Mesenchymal stem cell (in vitro differentiated cells and primary cell): Measurements from ENCODE around the gene DNAJB6.

Source experiments
- DNase-seq: peaks from one replicate; pipeline ENCODE4 v3.0.0-alpha.2; 2013
- H2AFZ ChIP-seq: one replicate; pipeline ENCODE4 v1.6.1; 2013; ENCODE audit warnings: low read depth, mild to moderate bottlenecking, control low read depth, inconsistent platforms, low read length, moderate library complexity
- H2AK5ac ChIP-seq: 2 replicates; pipeline ENCODE4 v1.6.1; 2013; ENCODE audit warnings: low read length, moderate library complexity, mild to moderate bottlenecking, inconsistent platforms; ENCODE audit not compliant: severe bottlenecking
- H2BK120ac ChIP-seq: one replicate; pipeline ENCODE4 v1.6.1; 2013; ENCODE audit warnings: low read depth, mild to moderate bottlenecking, inconsistent platforms, low read length, moderate library complexity
- H2BK12ac ChIP-seq, 2 experiments: one replicate each; pipeline ENCODE4 v1.6.1; 2013; ENCODE audit warnings: inconsistent platforms in 2 of 2, low read length in 2 of 2, mild to moderate bottlenecking in 2 of 2, moderate library complexity in 2 of 2, control low read depth in 1 of 2
- H2BK15ac ChIP-seq: one replicate; pipeline ENCODE4 v1.6.1; 2013; ENCODE audit warnings: mild to moderate bottlenecking, low read depth, inconsistent platforms; ENCODE audit not compliant: poor library complexity, severe bottlenecking
- H2BK5ac ChIP-seq: 2 replicates; pipeline ENCODE4 v1.6.1; 2013; ENCODE audit warnings: low read depth, mild to moderate bottlenecking, low read length, control low read depth, inconsistent platforms; ENCODE audit not compliant: poor library complexity, severe bottlenecking
- H3K14ac ChIP-seq, 2 experiments: one replicate each; pipeline ENCODE4 v1.6.1; 2013; ENCODE audit warnings: inconsistent platforms in 2 of 2, low read length in 2 of 2, control low read depth in 1 of 2, mild to moderate bottlenecking in 1 of 2, moderate library complexity in 1 of 2
- H3K18ac ChIP-seq, 2 experiments: one replicate each; pipeline ENCODE4 v1.6.1; 2013; ENCODE audit warnings: inconsistent platforms in 2 of 2, low read length in 2 of 2, control low read depth in 1 of 2, low read depth in 1 of 2, mild to moderate bottlenecking in 1 of 2
- H3K23ac ChIP-seq, 2 experiments: one replicate each; pipeline ENCODE4 v1.6.1; 2013; ENCODE audit warnings: inconsistent platforms in 2 of 2, low read length in 2 of 2, mild to moderate bottlenecking in 2 of 2, moderate library complexity in 2 of 2, control low read depth in 1 of 2
- H3K27ac ChIP-seq: 2 replicates; pipeline ENCODE4 v1.5.1; 2013; ENCODE audit warnings: mild to moderate bottlenecking, moderate library complexity, low read length, control low read depth, inconsistent platforms; ENCODE audit not compliant: poor library complexity, severe bottlenecking
- H3K27me3 ChIP-seq, 2 experiments: 2 replicates each; pipeline versions ENCODE4 v1.6.1 to v1.7.0; 2013; ENCODE audit warnings: low read length in 2 of 2, mild to moderate bottlenecking in 2 of 2, moderate library complexity in 2 of 2, control low read depth in 1 of 2, inconsistent platforms in 1 of 2; ENCODE audit not compliant: control insufficient read depth in 1 of 2, insufficient read depth in 1 of 2
- H3K36me3 ChIP-seq, 2 experiments: 2 replicates each; pipeline versions ENCODE4 v1.6.1 to v1.7.0; 2013; ENCODE audit warnings: low read length in 2 of 2, control low read depth in 1 of 2, inconsistent platforms in 1 of 2, low read depth in 1 of 2, mild to moderate bottlenecking in 1 of 2; ENCODE audit not compliant: insufficient read depth in 2 of 2, control insufficient read depth in 1 of 2
- H3K4ac ChIP-seq, 2 experiments: one replicate each; pipeline ENCODE4 v1.6.1; 2013; ENCODE audit warnings: inconsistent platforms in 2 of 2, low read length in 2 of 2, mild to moderate bottlenecking in 2 of 2, moderate library complexity in 2 of 2, control low read depth in 1 of 2, low read depth in 1 of 2
- H3K4me1 ChIP-seq: 2 replicates; pipeline ENCODE4 v1.6.1; 2013; ENCODE audit warnings: low read depth, low read length, control low read depth; ENCODE audit not compliant: control insufficient read depth, insufficient read depth
- H3K4me2 ChIP-seq: 2 replicates; pipeline ENCODE4 v1.6.1; 2013; ENCODE audit warnings: low read length, mild to moderate bottlenecking, inconsistent platforms; ENCODE audit not compliant: poor library complexity, severe bottlenecking
- H3K4me3 ChIP-seq, 2 experiments: 2 replicates each; pipeline versions ENCODE4 v1.5.1 to v1.7.0; 2013; ENCODE audit warnings: low read length in 2 of 2, mild to moderate bottlenecking in 2 of 2, control low read depth in 1 of 2, low read depth in 1 of 2; ENCODE audit not compliant: insufficient read depth in 1 of 2
- H3K79me1 ChIP-seq: replicated peaks from 2 replicates; pipeline ENCODE4 v1.6.1; 2013; ENCODE audit warnings: mild to moderate bottlenecking, control low read depth, low read length, inconsistent platforms; ENCODE audit not compliant: poor library complexity, severe bottlenecking
- H3K9ac ChIP-seq: 2 replicates; pipeline ENCODE4 v1.7.0; 2013; ENCODE audit warnings: mild to moderate bottlenecking, low read length, moderate library complexity
- H3K9me3 ChIP-seq: 2 replicates; pipeline ENCODE4 v1.7.0; 2013; ENCODE audit warnings: mild to moderate bottlenecking, low read length; ENCODE audit not compliant: control insufficient read depth
- H4K8ac ChIP-seq: one replicate; pipeline ENCODE4 v1.6.1; 2013; ENCODE audit warnings: inconsistent platforms, mild to moderate bottlenecking, low read length, moderate library complexity
- H4K91ac ChIP-seq: one replicate; pipeline ENCODE4 v1.6.1; 2013; ENCODE audit warnings: mild to moderate bottlenecking, low read length, inconsistent platforms
- WGBS: methylation state at CpG from one replicate; pipeline ENCODE4 v1.1.7; 2013; ENCODE audit warnings: mixed read lengths; 5-methylcytosine and 5-hydroxymethylcytosine counted together

Gene DNAJB6

DNA sequence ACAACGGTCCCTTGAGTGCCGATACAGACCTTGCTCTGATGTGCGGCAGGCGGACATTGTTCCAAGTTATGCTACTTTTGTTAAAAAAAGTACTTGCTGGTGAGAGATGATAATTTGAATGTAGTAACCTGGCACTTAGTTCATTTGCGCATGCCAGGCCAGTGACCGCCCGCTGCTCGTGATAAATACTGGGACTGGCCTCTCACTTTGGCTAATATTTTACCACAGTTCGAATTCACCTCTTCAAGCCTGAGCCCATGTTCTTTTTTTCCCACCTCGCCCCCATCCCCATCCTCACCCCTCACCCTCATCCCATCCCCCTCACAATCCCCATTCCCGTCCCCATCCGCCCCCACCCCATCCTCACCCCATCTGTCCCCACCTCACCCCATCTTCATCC, 126.4 kb downstream of the DNAJB6 start:
- no peak overlapping the region for H3K4me2 ChIP-seq
- H4K91ac ChIP-seq = no peak overlapping the region
- H2BK15ac ChIP-seq = no peak overlapping the region
- H3K27ac ChIP-seq = no peak overlapping the region
- H3K4me1 ChIP-seq = no peaks in the 10 kb centered on the region
- H3K9ac ChIP-seq = no peak overlapping the region
- no peak overlapping the region for H3K4ac ChIP-seq
- H3K23ac ChIP-seq = no peak overlapping the region
- no peaks in the 10 kb centered on the region for H3K9me3 ChIP-seq
- no peak overlapping the region for H4K8ac ChIP-seq
- H2BK12ac ChIP-seq = no peak overlapping the region
- H3K18ac ChIP-seq = no peak overlapping the region
- H2AK5ac ChIP-seq = no peak overlapping the region
- no peak overlapping the region for H3K14ac ChIP-seq
- H3K79me1 ChIP-seq = no peaks in the 10 kb centered on the region
- peaks cover 4 to 36% of the 10 kb centered on the region in 2 experiments for H3K27me3 ChIP-seq
- no peak overlapping the region for H2BK120ac ChIP-seq
- H2AFZ ChIP-seq = no peak overlapping the region
- WGBS = 79% methylated on average over 12 of the region's 12 CpGs
- no peaks in the 10 kb centered on the region for H3K36me3 ChIP-seq
- DNase-seq = no peak
- no peak overlapping the region for H2BK5ac ChIP-seq
- H3K4me3 ChIP-seq = no peak overlapping the region

DNA sequence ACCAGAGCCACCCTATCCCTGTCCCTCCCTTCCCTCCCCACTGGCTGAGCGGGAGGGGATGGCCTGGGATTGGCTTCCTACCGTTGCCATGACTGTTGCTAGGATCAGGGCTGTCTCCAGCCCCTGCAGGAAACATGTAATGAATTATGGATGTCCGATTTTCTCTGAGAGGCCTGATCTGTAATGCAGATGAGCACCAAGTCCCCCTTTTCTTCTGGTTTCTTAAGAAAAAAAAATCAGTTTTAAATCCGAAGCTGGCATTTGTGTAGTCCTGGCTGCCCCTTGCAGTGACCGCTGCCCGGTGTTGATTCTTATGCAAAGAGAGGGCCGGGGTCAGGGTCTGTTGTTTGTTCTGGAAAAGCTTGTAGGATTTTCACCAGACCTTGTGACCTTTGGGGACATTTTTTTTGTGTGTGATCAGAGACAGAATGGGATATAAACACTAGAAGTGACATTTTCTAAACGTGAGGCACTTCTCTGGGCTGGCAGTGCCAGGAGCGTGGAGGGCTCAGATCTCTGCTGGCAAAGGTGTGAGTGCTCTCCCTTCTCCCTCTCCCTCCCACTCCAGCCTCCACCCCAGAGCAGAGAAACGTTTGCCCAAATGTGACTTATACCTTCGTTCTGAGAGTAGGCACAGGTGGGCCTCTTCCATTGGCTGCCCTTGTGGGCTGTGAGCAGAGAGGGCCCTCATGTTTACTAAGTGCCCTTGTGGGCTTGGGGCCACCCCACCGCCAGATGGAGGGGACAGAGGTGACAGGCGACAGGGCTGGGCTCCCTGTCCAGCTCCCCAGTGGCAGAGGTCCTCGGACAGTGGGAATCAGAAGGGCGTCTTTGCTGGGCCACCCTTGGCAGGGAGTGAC, 127.5 kb downstream of the DNAJB6 start:
- no peak overlapping the region for H2BK12ac ChIP-seq
- WGBS = 53% methylated on average over 15 of the region's 15 CpGs
- H3K18ac ChIP-seq = no peak overlapping the region
- no peaks in the 10 kb centered on the region for H3K36me3 ChIP-seq
- no peak overlapping the region for H3K4ac ChIP-seq
- no peak overlapping the region for H4K91ac ChIP-seq
- H3K4me2 ChIP-seq = no peak overlapping the region
- no peaks in the 10 kb centered on the region for H3K4me1 ChIP-seq
- no peak overlapping the region for H2BK15ac ChIP-seq
- H3K27me3 ChIP-seq = peaks cover 4 to 32% of the 10 kb centered on the region in 2 experiments
- no peak overlapping the region for H3K27ac ChIP-seq
- H3K4me3 ChIP-seq = no peak overlapping the region
- no peak overlapping the region for H2AK5ac ChIP-seq
- H2BK120ac ChIP-seq = no peak overlapping the region
- DNase-seq = no peak
- no peaks in the 10 kb centered on the region for H3K79me1 ChIP-seq
- no peak overlapping the region for H3K14ac ChIP-seq
- no peaks in the 10 kb centered on the region for H3K9me3 ChIP-seq
- H4K8ac ChIP-seq = no peak overlapping the region
- no peak overlapping the region for H2AFZ ChIP-seq
- no peak overlapping the region for H3K9ac ChIP-seq
- peak overlapping the region; percentile 24 for H2BK5ac ChIP-seq
- no peak overlapping the region for H3K23ac ChIP-seq

GRCh38 chr7:157464971-157465886, 128.4 kb downstream of the DNAJB6 start:
- H3K9ac ChIP-seq = no peak overlapping the region
- H3K4me3 ChIP-seq = no peak overlapping the region
- no peaks in the 10 kb centered on the region for H3K4me1 ChIP-seq
- H2AK5ac ChIP-seq = no peak overlapping the region
- H3K27me3 ChIP-seq = peaks cover 4 to 32% of the 10 kb centered on the region in 2 experiments
- H2BK120ac ChIP-seq = no peak overlapping the region
- H4K8ac ChIP-seq = no peak overlapping the region
- H2BK5ac ChIP-seq = no peak overlapping the region
- no peak overlapping the region for H2AFZ ChIP-seq
- H3K23ac ChIP-seq = no peak overlapping the region
- H4K91ac ChIP-seq = no peak overlapping the region
- H3K4me2 ChIP-seq = no peak overlapping the region
- no peaks in the 10 kb centered on the region for H3K36me3 ChIP-seq
- no peak overlapping the region for H2BK15ac ChIP-seq
- H3K14ac ChIP-seq = no peak overlapping the region
- no peaks in the 10 kb centered on the region for H3K79me1 ChIP-seq
- no peak overlapping the region for H3K27ac ChIP-seq
- H3K18ac ChIP-seq = no peak overlapping the region
- H3K4ac ChIP-seq = no peak overlapping the region
- H2BK12ac ChIP-seq = no peak overlapping the region
- WGBS = 73% methylated on average over 30 of the region's 30 CpGs
- no peaks in the 10 kb centered on the region for H3K9me3 ChIP-seq
- no peak for DNase-seq
